C4-2B (cell line): ENCODE results near the gene SOX8.

Experiments used
- CTCF ChIP-seq: fragments of 450-650 bp; conservative IDR thresholded peaks from 2 replicates; pipeline ENCODE4 v1.5.1; 2017; ENCODE audit warnings: mild to moderate bottlenecking
- ZFX ChIP-seq: fragments of 450-650 bp; IDR thresholded peaks from 2 replicates; pipeline ENCODE4 v1.6.1; 2017

- TF ChIP-seq CTCF: no peak
- no peak for TF ChIP-seq ZFX
Measured at GRCh38 chr16:1022466-1022865, 40.9 kb downstream of the SOX8 start.
